Testis (tissue), 3 donors: Measurements from ENCODE around the gene ALS2CL. TPM values are rescaled to one million over a fixed set of nuclear protein-coding genes. Genes with fewer than 3 reads are reported as not detected.

Source experiments
- DNase-seq: peaks from one replicate; pipeline ENCODE4 v3.0.0-alpha.2; 2019
- H3K27ac ChIP-seq, 2 donors: fragments of 200-600 bp; sonication (generic); one replicate each; pipeline ENCODE4 v1.5.1; 2019
- H3K27me3 ChIP-seq: fragments of 200-600 bp; sonication (generic); one replicate; pipeline ENCODE4 v1.5.1; 2019
- H3K36me3 ChIP-seq: fragments of 200-600 bp; sonication (generic); one replicate; pipeline ENCODE4 v1.5.1; 2017; ENCODE audit warnings: low read depth; ENCODE audit errors: missing control alignments
- H3K4me1 ChIP-seq: fragments of 200-600 bp; sonication (generic); one replicate; pipeline ENCODE4 v1.5.1; 2019
- H3K4me3 ChIP-seq, 2 donors: fragments of 200-600 bp; sonication (generic); one replicate each; pipeline ENCODE4 v1.5.1; 2017 to 2019
- H3K9me3 ChIP-seq: fragments of 200-600 bp; sonication (generic); one replicate; pipeline ENCODE4 v1.5.1; 2017
- POLR2A ChIP-seq: fragments of 450-650 bp; IDR thresholded peaks from one replicate; pipeline ENCODE4 v1.6.1; 2017; ENCODE audit warnings: antibody characterized with exemption, mild to moderate bottlenecking, moderate library complexity
- WGBS, 2 donors: methylation state at CpG; one replicate each; pipeline ENCODE4 v1.1.5; 2018; 5-methylcytosine and 5-hydroxymethylcytosine counted together
- intact Hi-C: fragments of 100-400 bp; cut with DNase I; formaldehyde crosslinking; loops from one replicate; pipeline ENCODE4 v1.15.1; 2023; ENCODE audit warnings: low total_unique reads
- polyA plus RNA-seq: library from polyadenylated mRNA; stranded (reverse); fragments of 350-450 nt; fragmentation: Illumina TruSeq; extraction: RNeasy Lipid Tissue Mini Kit (QIAGEN cat#74804); gene quantifications from one replicate; pipeline ENCODE4 v1.2.3, GENCODE V29; 2014; ENCODE audit warnings: low read depth, low replicate concordance; ENCODE audit not compliant: insufficient read depth
- small RNA-seq, 2 donors: library from RNA; depleted of rRNA; stranded (forward); fragments of <200 nt; gene quantifications; one replicate each; pipeline ENCODE3, GENCODE V24; 2016
- total RNA-seq, 2 donors: library from RNA; depleted of rRNA; stranded (reverse); fragments of >200 nt; gene quantifications; one replicate each; pipeline ENCODE4 v1.2.3, GENCODE V29; 2016
- TF ChIP-seq, protein P1 (sequence below), 3 experiments: fragments of 450-650 bp in 2 of 3; fragments of 200-600 bp in 1 of 3; sonication (generic) in 1 of 3; IDR thresholded peaks; one replicate each; pipeline ENCODE4 v1.5.1; 2016 to 2019; ENCODE audit warnings: antibody characterized with exemption in 3 of 3, mild to moderate bottlenecking in 2 of 3, moderate library complexity in 1 of 3

Gene ALS2CL
- total and polyA plus RNA-seq, 3 donors from 2014 or later = 4.4 to 11.2 (median 5.4) TPM

GRCh38 chr3:46624975-46625490 lies 68.4 kb downstream of the ALS2CL start:
- no peak for TF ChIP-seq POLR2A
- TF ChIP-seq, protein P1, sequence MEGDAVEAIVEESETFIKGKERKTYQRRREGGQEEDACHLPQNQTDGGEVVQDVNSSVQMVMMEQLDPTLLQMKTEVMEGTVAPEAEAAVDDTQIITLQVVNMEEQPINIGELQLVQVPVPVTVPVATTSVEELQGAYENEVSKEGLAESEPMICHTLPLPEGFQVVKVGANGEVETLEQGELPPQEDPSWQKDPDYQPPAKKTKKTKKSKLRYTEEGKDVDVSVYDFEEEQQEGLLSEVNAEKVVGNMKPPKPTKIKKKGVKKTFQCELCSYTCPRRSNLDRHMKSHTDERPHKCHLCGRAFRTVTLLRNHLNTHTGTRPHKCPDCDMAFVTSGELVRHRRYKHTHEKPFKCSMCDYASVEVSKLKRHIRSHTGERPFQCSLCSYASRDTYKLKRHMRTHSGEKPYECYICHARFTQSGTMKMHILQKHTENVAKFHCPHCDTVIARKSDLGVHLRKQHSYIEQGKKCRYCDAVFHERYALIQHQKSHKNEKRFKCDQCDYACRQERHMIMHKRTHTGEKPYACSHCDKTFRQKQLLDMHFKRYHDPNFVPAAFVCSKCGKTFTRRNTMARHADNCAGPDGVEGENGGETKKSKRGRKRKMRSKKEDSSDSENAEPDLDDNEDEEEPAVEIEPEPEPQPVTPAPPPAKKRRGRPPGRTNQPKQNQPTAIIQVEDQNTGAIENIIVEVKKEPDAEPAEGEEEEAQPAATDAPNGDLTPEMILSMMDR (IDR thresholded peaks at IDR 0.05) = no peak
- Histone ChIP-seq H3K36me3 (no peaks in the 10 kb centered on the region), H3K27ac (no peak overlapping the region), H3K9me3 (no peaks in the 10 kb centered on the region), H3K4me3 (no peak overlapping the region), H3K27me3 (no peaks in the 10 kb centered on the region), H3K4me1 (no peaks in the 10 kb centered on the region)
- 84 to 94% methylated on average over 3 of the region's 3 CpGs for WGBS, 2 donors
- DNase-seq = no peak
- intact Hi-C loops = no loop called here

GRCh38 chr3:46624533-46624932 lies 68.9 kb downstream of the ALS2CL start:
- no peak for TF ChIP-seq POLR2A
- TF ChIP-seq, protein P1 (IDR thresholded peaks at IDR 0.05) = no peak
- H3K27me3 ChIP-seq = no peaks in the 10 kb centered on the region
- no peaks in the 10 kb centered on the region for H3K9me3 ChIP-seq
- no peaks in the 10 kb centered on the region for H3K4me1 ChIP-seq
- H3K4me3 ChIP-seq = no peak overlapping the region
- intact Hi-C loops = no loop called here
- DNase-seq = no peak
- WGBS, 2 donors = 62 to 70% methylated on average over 2 of the region's 2 CpGs
- no peak overlapping the region for H3K27ac ChIP-seq
- H3K36me3 ChIP-seq = no peaks in the 10 kb centered on the region

- intact Hi-C loops = no loop called here
- no peak overlapping the region for H3K27ac ChIP-seq
Observed at GRCh38 chr3:46619845-46620778, 73.4 kb downstream of the ALS2CL start.

More at GRCh38 chr3:46619845-46620778, 73.4 kb downstream of the ALS2CL start:
- H3K9me3 ChIP-seq = no peaks in the 10 kb centered on the region
- H3K4me1 ChIP-seq = no peaks in the 10 kb centered on the region
- H3K4me3 ChIP-seq = no peak overlapping the region
- H3K36me3 ChIP-seq = no peaks in the 10 kb centered on the region
- DNase-seq = no peak
- TF ChIP-seq, protein P1 (IDR thresholded peaks at IDR 0.05) = no peak
- no peak for TF ChIP-seq POLR2A
- 59 to 68% methylated on average over 8 of the region's 8 CpGs for WGBS, 2 donors
- H3K27me3 ChIP-seq = no peaks in the 10 kb centered on the region

Small RNA genes lying within 50 kb of the gene (small RNA-seq; reads per million reads assigned to genes)
- 0 reads per million in 2 donors for gene RF00591

Other genes with a start within 250 kb of the ALS2CL start
- gene LTF, start 228.8 kb downstream of the ALS2CL start, total RNA-seq = under 1 TPM; 0.31 to 0.43 TPM
- 7.8 TPM for gene LTF, start 228.8 kb downstream of the ALS2CL start, polyA plus RNA-seq
- gene RTP3, start 195.7 kb downstream of the ALS2CL start, total RNA-seq = 1 to 10 TPM in 1 of 2 donors, under 1 TPM in 1; 0.50 to 1.1 TPM
- gene RTP3, start 195.7 kb downstream of the ALS2CL start, polyA plus RNA-seq = 2.0 TPM
- gene LRRC2, start 127.4 kb downstream of the ALS2CL start, total RNA-seq = under 1 TPM; 0.71 to 0.99 TPM
- gene LRRC2, start 127.4 kb downstream of the ALS2CL start, polyA plus RNA-seq = 2.2 TPM
- not detected for gene FAM240A, start 81.2 kb downstream of the ALS2CL start, total RNA-seq
- gene FAM240A, start 81.2 kb downstream of the ALS2CL start, polyA plus RNA-seq = not detected
- gene TMIE, start 7.7 kb upstream of the ALS2CL start, total RNA-seq = 1 to 10 TPM; 1.5 to 2.3 TPM
- 1.8 TPM for gene TMIE, start 7.7 kb upstream of the ALS2CL start, polyA plus RNA-seq
- gene PRSS50, start 24.2 kb upstream of the ALS2CL start, total RNA-seq = 1 to 10 TPM; 3.8 to 6.2 TPM
- 0.92 TPM for gene PRSS50, start 24.2 kb upstream of the ALS2CL start, polyA plus RNA-seq
- gene MYL3, start 169.8 kb upstream of the ALS2CL start, total RNA-seq = 1 to 10 TPM; 1.2 to 3.0 TPM
- 14.5 TPM for gene MYL3, start 169.8 kb upstream of the ALS2CL start, polyA plus RNA-seq
- 10 to 100 TPM in 1 of 2 donors, 1 to 10 TPM in 1; 8.4 to 11.3 TPM for gene PTH1R, start 184.0 kb upstream of the ALS2CL start, total RNA-seq
- 10.2 TPM for gene PTH1R, start 184.0 kb upstream of the ALS2CL start, polyA plus RNA-seq